NB4 (cell line): ENCODE data around the gene FER1L5.
"Not testable (repeated sequence)": the region's sequence is repeated elsewhere in the genome, so short reads cannot be mapped to it uniquely, and the experiment has no call there.

Experiments used
- DNase-seq: peaks from one replicate; pipeline ENCODE4 v3.0.0; 2010; ENCODE audit warnings: low read depth
- H3K4me3 ChIP-seq: one replicate; pipeline ENCODE4 v1.5.1; 2011; ENCODE audit warnings: mild to moderate bottlenecking, low read depth, low read length, moderate library complexity
- MYC ChIP-seq: IDR thresholded peaks from 2 replicates; pipeline ENCODE4 v1.6.1; 2011; ENCODE audit warnings: low read depth, low read length
- POLR2A ChIP-seq: IDR thresholded peaks from 2 replicates; pipeline ENCODE4 v1.6.1; 2011; ENCODE audit warnings: mild to moderate bottlenecking; ENCODE audit not compliant: insufficient read length; ENCODE audit errors: extremely low read depth
- TF ChIP-seq, protein P1 (sequence below): IDR thresholded peaks from one replicate; pipeline ENCODE4 v1.5.1; 2012; ENCODE audit warnings: low read depth, low read length
- TF ChIP-seq, protein P2 (sequence below): IDR thresholded peaks from 2 replicates; pipeline ENCODE4 v1.6.1; 2011; ENCODE audit warnings: low read depth, low read length

The FER1L5 gene

DNA sequence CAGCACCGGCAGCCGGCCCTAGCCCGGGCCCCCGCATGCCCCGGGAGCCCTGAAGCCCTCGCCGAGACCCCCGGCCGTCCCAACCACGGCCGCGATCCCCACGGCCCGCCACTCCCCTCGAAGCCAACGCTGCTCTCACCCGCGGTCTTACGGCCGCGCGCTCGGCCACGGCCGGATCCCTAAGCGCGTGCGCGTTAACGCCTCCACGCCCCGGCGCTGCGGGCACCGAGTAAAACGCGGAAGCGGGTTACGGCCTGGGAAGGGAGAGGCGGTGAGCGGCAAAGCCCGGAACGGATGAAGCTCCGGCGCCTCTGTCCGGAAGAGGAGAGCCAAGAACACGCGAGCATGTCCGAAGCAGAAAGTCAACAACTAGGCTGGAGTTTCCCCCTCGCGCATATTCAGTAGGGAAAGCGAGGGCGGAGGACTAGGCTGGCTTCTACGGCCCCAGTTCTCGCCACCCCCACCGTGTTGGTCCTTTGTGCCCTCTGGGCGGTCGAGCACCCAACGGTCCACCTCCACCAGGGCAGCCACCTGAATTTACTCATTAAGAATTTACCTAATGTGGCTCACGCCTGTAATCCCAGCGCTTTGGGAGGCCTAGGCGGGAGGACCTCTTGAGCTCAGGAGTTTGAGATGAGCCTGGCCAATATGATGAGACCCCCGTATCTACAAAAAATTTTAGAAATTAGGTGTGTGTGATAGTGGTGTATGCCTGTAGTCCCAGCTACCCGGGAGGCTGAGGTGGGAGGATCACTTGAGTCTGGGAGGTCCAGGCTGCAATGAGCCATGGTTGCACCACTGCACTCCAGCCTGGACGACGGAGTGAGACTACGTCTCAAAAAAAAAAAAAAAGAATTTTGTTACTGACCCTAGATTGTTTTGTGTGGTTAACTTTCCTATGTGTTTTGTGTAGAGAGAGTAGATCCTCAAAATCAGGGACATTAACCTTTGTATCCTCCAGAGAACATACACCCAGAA, 4.1 kb upstream of the FER1L5 start, which contains the start of gene KANSL3:
Gene KANSL3 (minus strand): TSS at position 169 of the 978 bp plus-strand sequence. CDS start 1,177 bp downstream, outside the sequence.
- TF ChIP-seq POLR2A (peak; percentile 87), MYC (peak; percentile 90)
- TF ChIP-seq, protein P1, sequence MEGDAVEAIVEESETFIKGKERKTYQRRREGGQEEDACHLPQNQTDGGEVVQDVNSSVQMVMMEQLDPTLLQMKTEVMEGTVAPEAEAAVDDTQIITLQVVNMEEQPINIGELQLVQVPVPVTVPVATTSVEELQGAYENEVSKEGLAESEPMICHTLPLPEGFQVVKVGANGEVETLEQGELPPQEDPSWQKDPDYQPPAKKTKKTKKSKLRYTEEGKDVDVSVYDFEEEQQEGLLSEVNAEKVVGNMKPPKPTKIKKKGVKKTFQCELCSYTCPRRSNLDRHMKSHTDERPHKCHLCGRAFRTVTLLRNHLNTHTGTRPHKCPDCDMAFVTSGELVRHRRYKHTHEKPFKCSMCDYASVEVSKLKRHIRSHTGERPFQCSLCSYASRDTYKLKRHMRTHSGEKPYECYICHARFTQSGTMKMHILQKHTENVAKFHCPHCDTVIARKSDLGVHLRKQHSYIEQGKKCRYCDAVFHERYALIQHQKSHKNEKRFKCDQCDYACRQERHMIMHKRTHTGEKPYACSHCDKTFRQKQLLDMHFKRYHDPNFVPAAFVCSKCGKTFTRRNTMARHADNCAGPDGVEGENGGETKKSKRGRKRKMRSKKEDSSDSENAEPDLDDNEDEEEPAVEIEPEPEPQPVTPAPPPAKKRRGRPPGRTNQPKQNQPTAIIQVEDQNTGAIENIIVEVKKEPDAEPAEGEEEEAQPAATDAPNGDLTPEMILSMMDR: no peak
- TF ChIP-seq, protein P2, sequence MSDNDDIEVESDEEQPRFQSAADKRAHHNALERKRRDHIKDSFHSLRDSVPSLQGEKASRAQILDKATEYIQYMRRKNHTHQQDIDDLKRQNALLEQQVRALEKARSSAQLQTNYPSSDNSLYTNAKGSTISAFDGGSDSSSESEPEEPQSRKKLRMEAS: no peak
- DNase-seq: peak; percentile 97
- peak within 1 kb of the TSS; percentile 88 for H3K4me3 ChIP-seq

DNA sequence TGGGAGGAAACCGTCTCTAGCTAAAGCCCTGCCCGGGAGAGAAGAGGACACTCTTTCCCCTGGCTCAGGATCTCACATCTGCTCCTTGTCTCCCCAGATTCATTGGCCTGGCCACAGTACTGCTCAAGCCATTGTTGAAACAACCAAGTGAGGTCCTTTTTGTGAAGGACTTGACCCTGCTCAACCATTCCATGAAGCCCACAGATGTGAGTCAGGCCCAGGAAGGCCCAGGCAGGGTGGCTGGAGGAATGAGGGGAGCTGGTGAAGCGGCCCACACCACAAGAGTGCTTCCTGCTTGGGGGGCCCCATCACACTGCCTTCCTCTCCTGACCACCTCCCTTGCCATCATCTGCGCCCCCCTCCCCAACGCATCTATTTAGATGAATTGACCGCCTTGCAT, 5.1 kb downstream of the FER1L5 start:
- no peak overlapping the region for H3K4me3 ChIP-seq
- TF ChIP-seq MYC: no peak
- TF ChIP-seq, protein P1: no peak
- TF ChIP-seq, protein P2: no peak
- no peak for DNase-seq

DNA sequence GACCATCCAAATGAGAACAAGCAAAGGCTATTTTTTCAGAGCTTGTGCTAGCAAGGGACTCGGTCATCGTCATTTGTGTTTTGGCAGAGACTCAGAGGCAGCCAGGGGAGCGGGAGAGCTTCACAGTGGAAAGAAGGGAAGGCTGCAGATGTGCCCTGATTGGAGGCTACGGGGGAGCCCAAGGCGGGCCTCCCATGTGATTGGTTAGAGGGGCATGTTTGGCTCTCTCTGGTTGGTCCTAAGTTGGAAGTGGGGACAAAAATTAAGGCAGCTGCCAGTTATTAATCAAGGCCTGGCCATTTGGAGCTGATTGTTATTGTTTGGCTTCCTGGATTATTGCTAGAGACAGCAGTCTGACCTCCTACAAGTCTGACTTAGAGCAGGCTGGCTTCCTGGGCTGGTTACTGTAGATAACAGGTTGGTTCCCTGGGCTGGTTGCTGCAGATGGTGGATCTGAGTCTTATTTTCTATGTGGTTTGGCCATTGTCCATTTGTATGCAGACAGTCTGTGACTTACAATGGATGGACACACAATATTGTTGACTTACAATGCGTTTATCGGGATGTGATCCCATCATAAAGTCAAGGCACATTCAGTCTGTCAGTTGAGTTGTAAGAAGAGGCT, 5.9 kb downstream of the FER1L5 start:
- TF ChIP-seq, protein P2: no peak
- TF ChIP-seq POLR2A (no peak), MYC (no peak)
- TF ChIP-seq, protein P1: no peak
- no peak for DNase-seq
- no peak overlapping the region for H3K4me3 ChIP-seq

DNA sequence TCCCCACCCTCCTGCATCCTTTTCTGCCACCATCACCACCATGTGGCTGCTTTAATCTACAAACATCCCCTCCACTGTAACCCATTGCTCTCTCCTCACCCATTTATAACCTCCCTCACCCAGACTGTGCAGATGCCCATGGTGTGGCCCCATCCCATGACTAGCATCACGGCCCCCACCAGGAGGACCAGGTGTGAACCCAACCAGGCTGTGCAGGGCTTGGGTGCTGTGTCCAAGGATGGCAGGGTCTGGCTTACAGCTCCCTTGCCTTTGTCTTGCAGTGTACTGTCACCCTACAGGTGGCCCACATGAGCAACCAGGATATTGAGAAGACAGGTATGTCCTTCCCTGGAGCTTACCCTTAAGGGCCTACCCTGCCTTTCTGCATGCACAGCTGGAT, 6.8 kb downstream of the FER1L5 start:
- no peak for DNase-seq
- TF ChIP-seq, protein P1: no peak
- TF ChIP-seq, protein P2: no peak
- TF ChIP-seq POLR2A (no peak), MYC (no peak)
- no peak overlapping the region for H3K4me3 ChIP-seq

DNA sequence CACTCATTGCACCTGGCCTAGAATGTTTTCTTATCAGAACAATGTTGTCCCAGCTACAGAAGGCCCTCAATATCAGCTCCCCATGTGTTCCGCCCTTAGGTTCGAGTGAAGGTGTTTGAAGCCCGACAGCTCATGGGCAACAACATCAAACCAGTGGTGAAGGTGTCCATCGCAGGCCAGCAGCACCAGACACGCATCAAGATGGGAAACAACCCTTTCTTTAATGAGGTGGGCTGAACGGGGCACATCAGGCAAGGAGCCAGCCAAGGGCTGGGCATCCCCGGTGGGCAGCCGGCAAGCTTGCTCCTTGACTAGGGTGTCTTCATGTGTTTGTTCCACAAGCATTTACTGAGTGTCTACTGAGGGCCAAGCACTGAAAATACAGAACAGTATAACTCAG, 9.2 kb downstream of the FER1L5 start:
- TF ChIP-seq, protein P1: no peak
- TF ChIP-seq POLR2A: no peak
- TF ChIP-seq MYC: no peak
- TF ChIP-seq, protein P2: no peak
- no peak for DNase-seq
- no peak overlapping the region for H3K4me3 ChIP-seq

DNA sequence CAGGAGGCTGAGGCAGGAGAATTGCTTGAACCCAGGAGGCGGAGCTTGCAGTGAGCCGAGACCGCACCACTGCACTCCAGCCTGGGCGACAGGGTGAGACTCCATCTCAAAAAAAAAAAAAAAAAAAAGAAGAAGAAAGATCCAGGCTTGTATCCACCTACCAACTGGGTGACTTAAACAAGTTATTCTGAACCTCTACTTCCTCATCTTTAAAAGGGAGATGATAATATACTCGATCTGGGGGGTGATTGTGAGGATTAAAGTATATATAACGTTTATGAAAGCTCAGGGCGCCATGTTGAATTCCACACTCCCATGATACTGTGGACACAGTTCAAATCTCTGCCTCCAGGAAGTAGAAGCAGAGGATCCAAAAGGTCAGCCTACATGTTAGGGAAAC, 12.2 kb downstream of the FER1L5 start:
- not testable (repeated sequence) for H3K4me3 ChIP-seq, DNase-seq
